HepG2 (cell line): ENCODE results near the gene TOP2A. TPM values are rescaled to one million over a fixed set of nuclear protein-coding genes. Genes with fewer than 3 reads are reported as not detected.
A peak's percentile ranks its signal among the peaks of the same experiment; 100 is the strongest.

ENCODE experiments used
- CEBPG ChIP-seq: IDR thresholded peaks from 2 replicates; pipeline ENCODE4 v1.6.1; 2016
- FOXK1 ChIP-seq: sonication (generic); formaldehyde crosslinking; IDR thresholded peaks from 2 replicates; pipeline ENCODE4 v1.4.0; 2020; ENCODE audit warnings: low read depth, missing genetic modification reagents, borderline replicate concordance
- FUBP1 ChIP-seq: sonication (generic); formaldehyde crosslinking; IDR thresholded peaks from 2 replicates; pipeline ENCODE4 v1.5.1; 2020; ENCODE audit warnings: missing genetic modification reagents, mild to moderate bottlenecking, borderline replicate concordance
- KLF11 ChIP-seq: IDR thresholded peaks from 2 replicates; pipeline ENCODE4 v1.6.1; 2016; ENCODE audit warnings: missing compliant biosample characterization
- MEIS2 ChIP-seq: sonication (generic); formaldehyde crosslinking; IDR thresholded peaks from 2 replicates; pipeline ENCODE4 v1.9.0; 2021; ENCODE audit warnings: mild to moderate bottlenecking, missing genetic modification reagents
- NR2F1 ChIP-seq, 2 experiments: fragments of 450-650 bp in 1 of 2; formaldehyde crosslinking in 1 of 2; IDR thresholded peaks; 2 replicates each; pipeline versions ENCODE4 v1.5.0 to v1.6.1; 2016 to 2020; ENCODE audit warnings: mild to moderate bottlenecking in 1 of 2, missing compliant biosample characterization in 1 of 2, missing genetic modification reagents in 1 of 2, moderate library complexity in 1 of 2
- RBM39 ChIP-seq: fragments of 200-400 bp; formaldehyde crosslinking; IDR thresholded peaks from one replicate; pipeline ENCODE4 v1.6.1; 2018; ENCODE audit warnings: antibody characterized with exemption, mild to moderate bottlenecking, low read depth, low read length; ENCODE audit not compliant: poor library complexity, severe bottlenecking
- RNF219 ChIP-seq: sonication (generic); formaldehyde crosslinking; IDR thresholded peaks from 2 replicates; pipeline ENCODE4 v1.5.0; 2020; ENCODE audit warnings: mild to moderate bottlenecking, missing genetic modification reagents
- STAG1 ChIP-seq: sonication (generic); formaldehyde crosslinking; IDR thresholded peaks from 2 replicates; pipeline ENCODE4 v1.4.0; 2020; ENCODE audit warnings: missing genetic modification reagents
- ZFP82 ChIP-seq: sonication (generic); formaldehyde crosslinking; IDR thresholded peaks from 2 replicates; pipeline ENCODE4 v1.5.1; 2020; ENCODE audit warnings: mild to moderate bottlenecking, missing genetic modification reagents, borderline replicate concordance
- ZNF264 ChIP-seq: sonication (generic); formaldehyde crosslinking; IDR thresholded peaks from 2 replicates; pipeline ENCODE4 v1.4.0; 2020; ENCODE audit warnings: missing genetic modification reagents
- ZNF44 ChIP-seq: sonication (generic); formaldehyde crosslinking; IDR thresholded peaks from 2 replicates; pipeline ENCODE4 v1.5.1; 2020; ENCODE audit warnings: mild to moderate bottlenecking, missing genetic modification reagents
- ZNF552 ChIP-seq: sonication (generic); formaldehyde crosslinking; IDR thresholded peaks from 2 replicates; pipeline ENCODE4 v1.9.0; 2022; ENCODE audit warnings: missing genetic modification reagents, mild to moderate bottlenecking, borderline replicate concordance
- ZNF556 ChIP-seq: sonication (generic); formaldehyde crosslinking; IDR thresholded peaks from 2 replicates; pipeline ENCODE4 v1.4.0; 2020; ENCODE audit warnings: mild to moderate bottlenecking, missing genetic modification reagents, borderline replicate concordance
- ZNF672 ChIP-seq: sonication (generic); formaldehyde crosslinking; IDR thresholded peaks from 2 replicates; pipeline ENCODE4 v1.8.1; 2022; ENCODE audit warnings: missing genetic modification reagents
- ZNF674 ChIP-seq: sonication (generic); formaldehyde crosslinking; IDR thresholded peaks from 2 replicates; pipeline ENCODE4 v1.5.0; 2020; ENCODE audit warnings: low read depth, mild to moderate bottlenecking, missing genetic modification reagents
- ZNF761 ChIP-seq: sonication (generic); formaldehyde crosslinking; conservative IDR thresholded peaks from 2 replicates; pipeline ENCODE4 v1.4.0; 2020; ENCODE audit warnings: mild to moderate bottlenecking, missing genetic modification reagents
- ZNF768 ChIP-seq: sonication (generic); formaldehyde crosslinking; IDR thresholded peaks from 2 replicates; pipeline ENCODE4 v1.4.0; 2020; ENCODE audit warnings: missing genetic modification reagents
- polyA plus RNA-seq, 8 experiments: library from polyadenylated mRNA; depleted of rRNA in 3 of 8; stranded (reverse) in 7 of 8; unstranded in 1 of 8; fragments of >200 nt; fragmentation: Illumina TruSeq in 4 of 8; extraction: Trizol in 4 of 8; gene quantifications; 2 replicates each; pipeline versions ENCODE4 v1.2.1 to v1.2.3, GENCODE V29; 2011 to 2016; ENCODE audit warnings: low read depth in 4 of 8, missing spikeins in 1 of 8, mixed read lengths in 1 of 8; ENCODE audit not compliant: insufficient read depth in 1 of 8
- total RNA-seq, 5 experiments: library from RNA; depleted of rRNA; stranded (reverse); fragments of >200 nt; fragmentation: Illumina TruSeq; extraction: Trizol; gene quantifications; 2 replicates each; pipeline ENCODE4 v1.2.3, GENCODE V29; 2016; ENCODE audit warnings: low read depth in 1 of 5
- TF ChIP-seq, protein P1 (sequence below): sonication (generic); formaldehyde crosslinking; IDR thresholded peaks from 2 replicates; pipeline ENCODE4 v1.4.0; 2020; ENCODE audit warnings: missing genetic modification reagents
- TF ChIP-seq, protein P2 (sequence below): sonication (generic); formaldehyde crosslinking; IDR thresholded peaks from 2 replicates; pipeline ENCODE4 v1.4.0; 2020; ENCODE audit warnings: missing genetic modification reagents; ENCODE audit errors: not compliant biosample characterization

The TOP2A gene
- total and polyA plus RNA-seq, 2 of the 13 experiments (the other 11 are each of a cell fraction or from before 2014, with no cell fraction given), result 108 to 327 TPM

- TF ChIP-seq RNF219 (CRISPR knock-in tag) (no peak), ZNF552 (no peak), ZNF264 (CRISPR knock-in tag) (no peak), FOXK1 (CRISPR knock-in tag) (peak; percentile 91; the same call in 1 of the 2 replicates), FUBP1 (CRISPR knock-in tag) (no peak), ZNF761 (CRISPR knock-in tag) (0 out of 2 replicates have a peak, but pooled peaks have one; percentile 15), ZNF674 (CRISPR knock-in tag) (no peak), ZNF672 (no peak), MEIS2 (CRISPR knock-in tag) (peak; percentile 59; the same call in 1 of the 2 replicates), ZNF556 (CRISPR knock-in tag) (peak; percentile 96), ZNF44 (CRISPR knock-in tag) (no peak), NR2F1 (CRISPR knock-in tag; IDR thresholded peaks at IDR 0.05) (peak in 1 of 2 experiments; percentile 67; a peak in 1 of 4 replicates), KLF11 (0 out of 2 replicates have a peak, but pooled peaks have one; percentile 37), CEBPG (CRISPR knock-in tag) (peak; percentile 99), RBM39 (no peak), ZNF768 (CRISPR knock-in tag) (peak; percentile 6; the same call in 1 of the 2 replicates), ZFP82 (CRISPR knock-in tag) (no peak), STAG1 (peak; percentile 26; the same call in 1 of the 2 replicates)
- TF ChIP-seq, protein P1, sequence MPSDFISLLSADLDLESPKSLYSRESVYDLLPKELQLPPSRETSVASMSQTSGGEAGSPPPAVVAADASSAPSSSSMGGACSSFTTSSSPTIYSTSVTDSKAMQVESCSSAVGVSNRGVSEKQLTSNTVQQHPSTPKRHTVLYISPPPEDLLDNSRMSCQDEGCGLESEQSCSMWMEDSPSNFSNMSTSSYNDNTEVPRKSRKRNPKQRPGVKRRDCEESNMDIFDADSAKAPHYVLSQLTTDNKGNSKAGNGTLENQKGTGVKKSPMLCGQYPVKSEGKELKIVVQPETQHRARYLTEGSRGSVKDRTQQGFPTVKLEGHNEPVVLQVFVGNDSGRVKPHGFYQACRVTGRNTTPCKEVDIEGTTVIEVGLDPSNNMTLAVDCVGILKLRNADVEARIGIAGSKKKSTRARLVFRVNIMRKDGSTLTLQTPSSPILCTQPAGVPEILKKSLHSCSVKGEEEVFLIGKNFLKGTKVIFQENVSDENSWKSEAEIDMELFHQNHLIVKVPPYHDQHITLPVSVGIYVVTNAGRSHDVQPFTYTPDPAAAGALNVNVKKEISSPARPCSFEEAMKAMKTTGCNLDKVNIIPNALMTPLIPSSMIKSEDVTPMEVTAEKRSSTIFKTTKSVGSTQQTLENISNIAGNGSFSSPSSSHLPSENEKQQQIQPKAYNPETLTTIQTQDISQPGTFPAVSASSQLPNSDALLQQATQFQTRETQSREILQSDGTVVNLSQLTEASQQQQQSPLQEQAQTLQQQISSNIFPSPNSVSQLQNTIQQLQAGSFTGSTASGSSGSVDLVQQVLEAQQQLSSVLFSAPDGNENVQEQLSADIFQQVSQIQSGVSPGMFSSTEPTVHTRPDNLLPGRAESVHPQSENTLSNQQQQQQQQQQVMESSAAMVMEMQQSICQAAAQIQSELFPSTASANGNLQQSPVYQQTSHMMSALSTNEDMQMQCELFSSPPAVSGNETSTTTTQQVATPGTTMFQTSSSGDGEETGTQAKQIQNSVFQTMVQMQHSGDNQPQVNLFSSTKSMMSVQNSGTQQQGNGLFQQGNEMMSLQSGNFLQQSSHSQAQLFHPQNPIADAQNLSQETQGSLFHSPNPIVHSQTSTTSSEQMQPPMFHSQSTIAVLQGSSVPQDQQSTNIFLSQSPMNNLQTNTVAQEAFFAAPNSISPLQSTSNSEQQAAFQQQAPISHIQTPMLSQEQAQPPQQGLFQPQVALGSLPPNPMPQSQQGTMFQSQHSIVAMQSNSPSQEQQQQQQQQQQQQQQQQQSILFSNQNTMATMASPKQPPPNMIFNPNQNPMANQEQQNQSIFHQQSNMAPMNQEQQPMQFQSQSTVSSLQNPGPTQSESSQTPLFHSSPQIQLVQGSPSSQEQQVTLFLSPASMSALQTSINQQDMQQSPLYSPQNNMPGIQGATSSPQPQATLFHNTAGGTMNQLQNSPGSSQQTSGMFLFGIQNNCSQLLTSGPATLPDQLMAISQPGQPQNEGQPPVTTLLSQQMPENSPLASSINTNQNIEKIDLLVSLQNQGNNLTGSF (CRISPR knock-in tag), result no peak
- TF ChIP-seq, protein P2, sequence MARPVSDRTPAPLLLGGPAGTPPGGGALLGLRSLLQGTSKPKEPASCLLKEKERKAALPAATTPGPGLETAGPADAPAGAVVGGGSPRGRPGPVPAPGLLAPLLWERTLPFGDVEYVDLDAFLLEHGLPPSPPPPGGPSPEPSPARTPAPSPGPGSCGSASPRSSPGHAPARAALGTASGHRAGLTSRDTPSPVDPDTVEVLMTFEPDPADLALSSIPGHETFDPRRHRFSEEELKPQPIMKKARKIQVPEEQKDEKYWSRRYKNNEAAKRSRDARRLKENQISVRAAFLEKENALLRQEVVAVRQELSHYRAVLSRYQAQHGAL (CRISPR knock-in tag), result no peak
Observed at GRCh38 chr17:40352779-40353394, 64.8 kb downstream of the TOP2A start (continued).
